ENCODE measurements around the gene ALG11.

- TF ChIP-seq CTCF (IDR thresholded peaks at IDR 0.05) (no peak), POLR2A (IDR thresholded peaks at IDR 0.05) (no peak)
Measured at GRCh38 chr13:52026246-52026626, 14.0 kb downstream of the ALG11 start.

All from heart left ventricle (tissue), 13 donors.